NCI-H1092 treated with DMSO at 0.1 percent for 48 hours (cell line): ENCODE measurements around the gene LPAR6.

Experiments used
- DNase-seq: peaks from one replicate; lab custom pipeline; 2025; lab: John Stamatoyannopoulos, UW

The LPAR6 gene

GRCh38 chr13:48414501-48414900 is 1.6 kb upstream of the LPAR6 start:
- no peak for DNase-seq

GRCh38 chr13:48411841-48412531 is 927 bp downstream of the LPAR6 start:
- DNase-seq = no peak

- DNase-seq = no peak
Measured at GRCh38 chr13:48411147-48411794, 1.6 kb downstream of the LPAR6 start.

- no peak for DNase-seq
Measured at GRCh38 chr13:48410199-48410598, 2.7 kb downstream of the LPAR6 start.

GRCh38 chr13:48405875-48406274 is 7.0 kb downstream of the LPAR6 start:
- no peak for DNase-seq

- DNase-seq = no peak
Measured at GRCh38 chr13:48404952-48405351, 8.0 kb downstream of the LPAR6 start.

GRCh38 chr13:48403913-48404312 is 9.0 kb downstream of the LPAR6 start:
- no peak for DNase-seq

- no peak for DNase-seq
Measured at GRCh38 chr13:48403151-48403631, 9.7 kb downstream of the LPAR6 start.

GRCh38 chr13:48402325-48402932 is 10.5 kb downstream of the LPAR6 start:
- no peak for DNase-seq

- DNase-seq = no peak
Measured at GRCh38 chr13:48401480-48401879, 11.4 kb downstream of the LPAR6 start.

- no peak for DNase-seq
Measured at GRCh38 chr13:48400850-48401291, 12.0 kb downstream of the LPAR6 start.

GRCh38 chr13:48400090-48400694 is 12.7 kb downstream of the LPAR6 start:
- DNase-seq = no peak

- DNase-seq = no peak
Measured at GRCh38 chr13:48398450-48399095, 14.3 kb downstream of the LPAR6 start.

GRCh38 chr13:48397744-48398143 is 15.2 kb downstream of the LPAR6 start:
- no peak for DNase-seq

- DNase-seq = no peak
Measured at GRCh38 chr13:48393698-48394085, 19.2 kb downstream of the LPAR6 start.

- DNase-seq = no peak
Measured at GRCh38 chr13:48393030-48393697, 19.7 kb downstream of the LPAR6 start.

GRCh38 chr13:48391257-48391656 is 21.7 kb downstream of the LPAR6 start:
- no peak for DNase-seq

- DNase-seq = no peak
Measured at GRCh38 chr13:48386816-48387215, 26.1 kb downstream of the LPAR6 start.

GRCh38 chr13:48383384-48383783 is 29.5 kb downstream of the LPAR6 start:
- no peak for DNase-seq

- DNase-seq = no peak
Measured at GRCh38 chr13:48380581-48380980, 32.3 kb downstream of the LPAR6 start.

- DNase-seq = no peak
Measured at GRCh38 chr13:48377857-48378256, 35.1 kb downstream of the LPAR6 start.

- no peak for DNase-seq
Measured at GRCh38 chr13:48370815-48371214, 42.1 kb downstream of the LPAR6 start.
